Upper lobe of right lung (tissue), 1 donor: ENCODE data around the gene SLC12A5. TPM values are rescaled to one million over a fixed set of nuclear protein-coding genes. Genes with fewer than 3 reads are reported as not detected.
A peak's percentile ranks its signal among the peaks of the same experiment; 100 is the strongest.
"Not testable (repeated sequence)": the region's sequence is repeated elsewhere in the genome, so short reads cannot be mapped to it uniquely, and the experiment has no call there.

Source experiments
- ATAC-seq: fragments of 200-7000 bp; cut with Tn5 transposase; one replicate; pipeline ENCODE4 v1.9.1; 2020; ENCODE audit warnings: mild to moderate bottlenecking, moderate library complexity
- DNase-seq: peaks from one replicate; pipeline ENCODE4 v3.0.0-alpha.2; 2020
- H3K27ac ChIP-seq: fragments of 200-600 bp; one replicate; pipeline ENCODE4 v1.8.0; 2022
- H3K27me3 ChIP-seq: fragments of 200-600 bp; one replicate; pipeline ENCODE4 v1.8.0; 2022; ENCODE audit warnings: mild to moderate bottlenecking
- H3K36me3 ChIP-seq: fragments of 200-600 bp; one replicate; pipeline ENCODE4 v1.8.0; 2022
- H3K4me1 ChIP-seq: fragments of 200-600 bp; one replicate; pipeline ENCODE4 v1.8.0; 2022
- H3K4me3 ChIP-seq: fragments of 200-600 bp; one replicate; pipeline ENCODE4 v1.8.0; 2022; ENCODE audit warnings: mild to moderate bottlenecking
- H3K9me3 ChIP-seq: fragments of 200-600 bp; one replicate; pipeline ENCODE4 v1.8.0; 2022
- intact Hi-C: fragments of 100-400 bp; cut with DNase I; formaldehyde crosslinking; loops from one replicate; pipeline ENCODE4 v1.11.0; 2022
- total RNA-seq: library from RNA; stranded (reverse); fragmentation: NEBNext Ultra II Directional; extraction: Animal tissue kit (Norgen Biotek cat#: 25700); gene quantifications from one replicate; pipeline ENCODE4 v1.2.1, GENCODE V29; 2021
- TF ChIP-seq, protein P1 (sequence below): fragments of 200-600 bp; IDR thresholded peaks from one replicate; pipeline ENCODE4 v1.8.0; 2022; ENCODE audit warnings: antibody characterized with exemption
- donor health status: DM: no; HTN: yes; CAD: no; lungs with severe emphysema.

SLC12A5 gene
- total RNA-seq, 1 donor from 2014 or later: 2.0 TPM

- Histone ChIP-seq H3K27ac (peak overlapping the region; percentile 99), H3K4me1 (peaks cover 56% of the 10 kb centered on the region), H3K36me3 (no peaks in the 10 kb centered on the region), H3K27me3 (no peaks in the 10 kb centered on the region), H3K9me3 (no peaks in the 10 kb centered on the region), H3K4me3 (peak overlapping the region; percentile 85)
- ATAC-seq: no peak
- intact Hi-C loops: no loop called here
- DNase-seq: no peak
- TF ChIP-seq, protein P1, sequence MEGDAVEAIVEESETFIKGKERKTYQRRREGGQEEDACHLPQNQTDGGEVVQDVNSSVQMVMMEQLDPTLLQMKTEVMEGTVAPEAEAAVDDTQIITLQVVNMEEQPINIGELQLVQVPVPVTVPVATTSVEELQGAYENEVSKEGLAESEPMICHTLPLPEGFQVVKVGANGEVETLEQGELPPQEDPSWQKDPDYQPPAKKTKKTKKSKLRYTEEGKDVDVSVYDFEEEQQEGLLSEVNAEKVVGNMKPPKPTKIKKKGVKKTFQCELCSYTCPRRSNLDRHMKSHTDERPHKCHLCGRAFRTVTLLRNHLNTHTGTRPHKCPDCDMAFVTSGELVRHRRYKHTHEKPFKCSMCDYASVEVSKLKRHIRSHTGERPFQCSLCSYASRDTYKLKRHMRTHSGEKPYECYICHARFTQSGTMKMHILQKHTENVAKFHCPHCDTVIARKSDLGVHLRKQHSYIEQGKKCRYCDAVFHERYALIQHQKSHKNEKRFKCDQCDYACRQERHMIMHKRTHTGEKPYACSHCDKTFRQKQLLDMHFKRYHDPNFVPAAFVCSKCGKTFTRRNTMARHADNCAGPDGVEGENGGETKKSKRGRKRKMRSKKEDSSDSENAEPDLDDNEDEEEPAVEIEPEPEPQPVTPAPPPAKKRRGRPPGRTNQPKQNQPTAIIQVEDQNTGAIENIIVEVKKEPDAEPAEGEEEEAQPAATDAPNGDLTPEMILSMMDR: no peak
Observed at GRCh38 chr20:46088409-46089166, 59.6 kb downstream of the SLC12A5 start.

GRCh38 chr20:46089167-46089416 is 60.1 kb downstream of the SLC12A5 start:
- peak overlapping the region; percentile 99 for H3K27ac ChIP-seq
- intact Hi-C loops: no loop called here
- peak; percentile 72 for ATAC-seq
- peaks cover 51% of the 10 kb centered on the region for H3K4me1 ChIP-seq
- no peaks in the 10 kb centered on the region for H3K9me3 ChIP-seq
- no peaks in the 10 kb centered on the region for H3K36me3 ChIP-seq
- H3K27me3 ChIP-seq: no peaks in the 10 kb centered on the region
- peak overlapping the region; percentile 85 for H3K4me3 ChIP-seq
- peak; percentile 89 for DNase-seq
- TF ChIP-seq, protein P1: no peak

DNA sequence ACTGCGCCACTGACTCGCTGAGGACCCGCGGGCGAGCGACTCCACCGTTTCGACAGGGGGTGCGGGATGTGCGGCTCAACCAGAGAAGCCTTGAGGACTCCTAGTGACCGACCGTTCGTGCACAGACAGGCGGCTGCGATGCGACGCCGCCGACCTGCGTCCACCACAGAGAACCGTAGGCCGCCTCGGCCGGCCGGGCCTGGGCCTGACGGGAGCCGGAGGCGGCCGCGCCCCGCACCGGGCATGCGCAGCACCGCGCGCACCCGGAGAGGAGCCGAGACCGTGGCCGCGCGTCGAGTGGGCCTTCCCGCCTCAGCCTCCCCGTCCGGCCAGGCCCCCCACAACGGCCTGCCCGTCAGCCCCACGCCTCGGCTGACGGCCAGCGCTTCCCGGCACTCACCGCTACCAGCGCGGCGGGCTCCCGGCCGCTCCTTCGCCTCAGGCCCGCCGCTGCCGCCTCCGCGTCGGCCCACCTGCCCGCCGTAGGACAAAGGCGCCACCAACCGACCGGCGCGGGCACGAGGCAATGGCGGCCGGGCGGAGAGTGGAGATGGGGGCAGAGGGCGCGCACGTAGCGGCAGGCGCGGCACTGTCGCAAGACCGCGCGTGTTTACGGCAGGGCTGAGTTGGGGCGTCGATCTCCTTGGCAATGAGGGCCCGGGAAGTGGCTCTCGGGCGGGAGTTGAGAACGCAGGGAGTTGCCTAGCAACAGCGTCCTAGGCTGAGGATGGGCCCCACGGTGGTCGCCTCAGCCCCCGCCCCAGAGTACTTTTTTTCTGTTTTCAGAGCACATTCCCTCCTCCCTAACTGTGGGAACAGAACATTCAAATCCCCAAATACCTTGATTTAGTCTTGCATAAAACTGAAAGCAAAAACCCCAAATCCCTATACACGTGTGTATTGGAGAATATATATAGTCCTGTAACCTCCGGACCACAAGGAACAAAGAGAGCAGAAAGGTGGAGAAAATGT is 60.7 kb downstream of the SLC12A5 start, which contains the start of gene NCOA5:
NCOA5 (minus strand) TSS at position 546 of the 972 bp plus-strand sequence. CDS start 10,538 bp downstream, outside the sequence.
- H3K4me3 ChIP-seq: peak within 1 kb of the TSS; percentile 85
- H3K36me3 ChIP-seq: no peaks in the 10 kb centered on the region
- DNase-seq: peak; percentile 98
- H3K9me3 ChIP-seq: no peaks in the 10 kb centered on the region
- intact Hi-C loops: no loop called here
- H3K27ac ChIP-seq: peak within 1 kb of the TSS; percentile 99
- H3K4me1 ChIP-seq: peaks cover 45% of the 10 kb centered on the region
- no peaks in the 10 kb centered on the region for H3K27me3 ChIP-seq
- peak; percentile 97 for ATAC-seq
- TF ChIP-seq, protein P1: peak; percentile 29

DNA sequence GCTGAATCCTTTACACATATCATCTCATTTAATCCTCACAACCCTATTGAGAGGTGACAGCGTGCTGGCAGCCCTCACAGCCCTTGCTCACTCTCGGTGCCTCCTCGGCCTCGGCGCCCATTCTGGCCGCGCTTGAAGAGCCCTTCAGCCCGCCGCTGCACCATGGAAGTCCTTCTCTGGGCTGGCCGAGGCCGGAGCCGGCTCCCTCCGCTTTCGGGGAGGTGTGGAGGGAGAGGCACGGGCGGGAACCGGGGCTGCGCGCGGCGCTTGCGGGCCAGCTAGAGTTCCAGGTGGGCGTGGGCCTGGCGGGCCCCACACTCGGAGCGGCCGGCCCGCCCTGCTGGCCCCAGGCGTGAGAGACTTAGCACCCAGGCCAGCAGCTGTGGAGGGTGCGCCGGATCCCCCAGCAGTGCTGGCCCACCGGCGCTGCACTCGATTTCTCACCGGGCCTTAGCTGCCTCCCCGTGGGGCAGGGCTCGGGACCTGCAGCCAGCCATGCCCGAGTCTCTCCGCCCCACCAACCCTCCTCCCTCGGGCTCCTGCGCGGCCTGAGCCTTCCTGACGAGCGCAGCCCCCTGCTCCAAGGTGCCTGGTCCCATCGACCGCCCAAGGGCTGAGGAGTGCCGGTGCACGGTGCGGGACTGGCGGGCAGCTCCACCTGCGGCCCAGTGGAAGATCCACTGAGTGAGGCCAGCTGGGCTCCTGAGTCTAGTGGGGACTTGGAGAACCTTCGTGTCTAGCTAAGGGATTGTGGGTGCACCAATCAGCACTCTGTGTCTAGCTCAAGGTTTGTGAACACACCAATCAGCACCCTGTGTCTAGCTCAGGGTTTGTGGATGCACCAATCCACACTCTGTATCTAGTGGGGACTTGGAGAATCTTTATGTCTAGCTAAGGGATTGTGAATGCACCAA is 62.9 kb downstream of the SLC12A5 start:
- H3K36me3 ChIP-seq, DNase-seq, H3K27me3 ChIP-seq, ATAC-seq, intact Hi-C loops, H3K9me3 ChIP-seq, H3K27ac ChIP-seq, H3K4me3 ChIP-seq: not testable (repeated sequence)
- peaks cover 23% of the 10 kb centered on the region for H3K4me1 ChIP-seq

DNA sequence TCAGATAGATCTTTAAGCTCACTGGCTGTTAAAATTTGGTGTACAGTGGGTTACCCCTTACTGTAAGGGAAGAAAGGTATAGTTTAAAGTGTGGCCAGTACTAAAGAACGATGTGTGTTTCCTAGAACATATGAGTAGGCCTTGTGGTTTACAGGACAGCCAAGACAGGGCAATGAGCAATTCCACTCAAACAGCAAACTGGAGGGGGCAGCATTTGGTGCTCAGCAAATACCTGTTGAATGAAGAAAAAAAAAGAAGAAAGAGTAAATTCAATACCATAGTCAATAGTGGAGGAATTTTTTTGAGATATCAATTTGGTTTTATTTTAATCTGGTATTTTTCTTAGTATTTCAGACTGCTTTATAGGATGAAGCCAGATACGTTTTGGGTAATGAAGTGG is 64.5 kb downstream of the SLC12A5 start:
- intact Hi-C loops: no loop called here
- H3K27me3 ChIP-seq: peaks cover 9% of the 10 kb centered on the region
- ATAC-seq (no peak), DNase-seq (no peak)
- no peak overlapping the region for H3K27ac ChIP-seq
- H3K4me3 ChIP-seq: no peak overlapping the region
- H3K36me3 ChIP-seq: no peaks in the 10 kb centered on the region
- H3K9me3 ChIP-seq: no peaks in the 10 kb centered on the region
- TF ChIP-seq, protein P1: no peak
- H3K4me1 ChIP-seq: peaks cover 6% of the 10 kb centered on the region
